Measurements from ENCODE around the gene TRIM37. TPM values are rescaled to one million over a fixed set of nuclear protein-coding genes. Genes with fewer than 3 reads are reported as not detected.
"Not testable (repeated sequence)": the region's sequence is repeated elsewhere in the genome, so short reads cannot be mapped to it uniquely, and the experiment has no call there.

TRIM37 gene
- total RNA-seq, 1 experiment from 2014 or later, result 27.1 TPM

- DNase-seq (ENCODE audit: extremely low read depth, low read depth), result not testable (repeated sequence)
Measured at GRCh38 chr17:58954358-58954757, 152.3 kb downstream of the TRIM37 start.

- DNase-seq (ENCODE audit: extremely low read depth, low read depth), result no peak
Measured at GRCh38 chr17:58947824-58948223, 158.9 kb downstream of the TRIM37 start.

DNA sequence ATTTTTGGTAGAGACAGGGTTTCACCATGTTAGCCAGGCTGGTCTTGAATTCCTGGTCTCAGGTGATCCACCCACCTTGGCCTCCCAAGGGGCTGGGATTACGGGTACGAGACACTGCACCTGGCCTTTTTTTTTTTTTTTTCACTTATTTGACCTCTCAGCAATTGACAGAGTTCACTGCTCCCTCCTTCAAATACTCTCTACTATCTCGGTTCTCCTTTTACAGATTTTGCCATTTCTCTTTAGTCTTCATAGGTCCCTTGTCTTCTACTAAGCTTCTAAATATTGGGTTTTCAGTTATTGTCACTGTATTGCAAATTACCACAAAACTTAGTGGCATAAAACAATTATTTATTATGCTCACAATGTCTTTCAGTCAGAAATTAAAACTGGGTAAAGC lies 159.3 kb downstream of the TRIM37 start:
- DNase-seq (ENCODE audit: extremely low read depth, low read depth), result no peak

DNA sequence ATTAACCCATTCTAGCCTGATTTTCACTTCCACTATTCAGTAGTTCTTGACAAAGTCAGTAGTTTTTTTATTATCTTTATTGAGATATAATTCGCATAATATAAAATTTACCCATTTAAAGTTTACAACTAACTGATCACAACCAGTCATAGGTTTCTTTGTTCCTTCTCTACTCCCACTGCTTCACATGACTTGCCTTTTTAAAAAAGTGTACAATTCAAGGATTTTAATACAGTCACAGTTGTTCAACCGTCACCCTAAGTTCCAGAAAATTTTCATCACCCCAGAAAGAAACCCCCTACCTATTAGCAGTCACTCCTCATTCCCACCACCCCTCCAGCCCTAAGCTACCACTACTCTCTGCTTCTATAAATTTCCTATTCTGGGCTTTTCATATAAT lies 162.5 kb downstream of the TRIM37 start:
- no peak for DNase-seq (ENCODE audit: extremely low read depth, low read depth)

DNA sequence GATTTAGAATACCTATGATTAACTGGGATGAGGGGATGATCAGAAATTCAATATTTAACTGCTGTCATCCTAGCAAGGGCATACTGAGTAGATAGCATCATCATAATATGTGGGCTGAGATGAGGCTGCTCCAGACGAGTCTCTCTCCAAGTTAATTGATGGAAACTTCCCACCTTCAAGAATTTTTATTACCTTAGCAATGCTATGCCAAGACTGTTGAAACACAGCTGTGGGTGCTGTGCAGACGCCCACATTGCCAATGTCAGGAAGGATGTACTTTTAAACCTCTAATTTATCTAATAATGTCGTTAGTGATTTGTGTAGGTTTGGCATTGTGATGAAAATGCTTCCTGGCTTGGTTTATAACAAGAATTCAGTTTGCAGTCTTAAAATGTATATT lies 170.4 kb downstream of the TRIM37 start:
- DNase-seq (ENCODE audit: extremely low read depth, low read depth), result no peak

DNA sequence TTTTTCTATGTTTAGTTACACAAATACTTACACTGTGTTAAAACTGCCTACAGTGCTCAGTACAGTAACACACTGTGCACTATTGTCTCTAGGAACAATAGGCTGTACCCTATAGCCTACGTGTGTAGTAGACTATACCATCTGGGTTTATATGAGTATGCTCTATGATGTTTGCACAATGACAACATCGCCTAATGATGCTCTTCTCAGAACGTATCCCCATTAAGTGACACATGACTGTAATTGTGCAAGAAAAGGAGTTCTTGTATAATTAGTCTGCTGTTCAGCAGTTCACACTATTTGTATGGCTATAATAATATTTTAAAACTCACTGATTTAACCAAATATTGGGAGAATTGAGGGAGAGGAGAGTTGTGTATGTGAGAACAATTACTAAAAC lies 173.7 kb downstream of the TRIM37 start:
- DNase-seq (ENCODE audit: extremely low read depth, low read depth), result no peak

Small RNAs within 50 kb of the gene (small RNA-seq; reads per million reads assigned to genes)
- gene MIR301A (12.0 to 286 reads per million in 2 experiments), gene MIR454 (1.9 to 42.5 reads per million in 2 experiments), gene RN7SL716P (0 reads per million in 2 experiments), gene RNU2-58P (0.06 to 0.65 reads per million in 2 experiments)

Other genes with a start within 250 kb of the TRIM37 start
- 102 and 107 TPM in 2 replicates for gene SKA2, start 48.3 kb upstream of the TRIM37 start, total RNA-seq (2014; rRNA removed; shearing (Covaris generic))
- 47.7 and 47.9 TPM in 2 replicates for gene PRR11, start 48.9 kb upstream of the TRIM37 start, total RNA-seq (2014; rRNA removed; shearing (Covaris generic))
- 24.0 and 24.2 TPM in 2 replicates for gene SMG8, start 103.2 kb upstream of the TRIM37 start, total RNA-seq (2014; rRNA removed; shearing (Covaris generic))
- 18.2 and 21.3 TPM in 2 replicates for gene GDPD1, start 113.6 kb upstream of the TRIM37 start, total RNA-seq (2014; rRNA removed; shearing (Covaris generic))
- 0.09 and 0.15 TPM in 2 replicates for gene YPEL2, start 224.8 kb upstream of the TRIM37 start, total RNA-seq (2014; rRNA removed; shearing (Covaris generic))